ENCODE measurements around the gene CHD6.

CHD6 gene

GRCh38 chr20:41454250-41454649 is 163.9 kb downstream of the CHD6 start:
- POLR2A ChIA-PET = no interaction called here
- Histone ChIP-seq H3K36me3 (ENCODE audit: control insufficient read depth in 2 of 2, insufficient read depth in 1 of 2, low read length in 2 of 2) (peaks cover 4 to 92% of the 10 kb centered on the region in 2 experiments; a peak in 2 of 3 replicates), H3K4me3 (ENCODE audit: low read depth, low read length) (no peak overlapping the region), H3K4me1 (ENCODE audit: control insufficient read depth, insufficient read depth, low read length) (no peaks in the 10 kb centered on the region), H3K27ac (ENCODE audit: extremely low read depth, low read depth, low read length) (no peak overlapping the region), H3K9me3 (ENCODE audit: control insufficient read depth, insufficient read depth, low read depth, low read length) (no peaks in the 10 kb centered on the region)
- CTCF ChIA-PET = no interaction called here
- TF ChIP-seq PRDM10 (tag by site-specific recombination; IDR thresholded peaks at IDR 0.05) (no peak), ZNF341 (tag by site-specific recombination; IDR thresholded peaks at IDR 0.05; ENCODE audit: low read depth) (no peak), ZSCAN16 (tag by site-specific recombination; IDR thresholded peaks at IDR 0.05) (no peak), BCL11A (tag by site-specific recombination; IDR thresholded peaks at IDR 0.05; ENCODE audit: low read depth) (no peak), ZSCAN18 (tag by site-specific recombination; IDR thresholded peaks at IDR 0.05) (no peak), ZNF621 (tag by site-specific recombination; IDR thresholded peaks at IDR 0.05) (no peak), ZNF174 (tag by site-specific recombination; IDR thresholded peaks at IDR 0.05) (no peak), FEZF1 (tag by site-specific recombination; IDR thresholded peaks at IDR 0.05) (no peak), ZNF121 (tag by site-specific recombination; IDR thresholded peaks at IDR 0.05) (no peak), ZNF707 (tag by site-specific recombination; IDR thresholded peaks at IDR 0.05) (no peak), ZNF510 (tag by site-specific recombination; IDR thresholded peaks at IDR 0.05; ENCODE audit: insufficient replicate concordance) (no peak), ZBTB20 (tag by site-specific recombination; IDR thresholded peaks at IDR 0.05) (no peak), MZF1 (tag by site-specific recombination; IDR thresholded peaks at IDR 0.05; ENCODE audit: borderline replicate concordance) (no peak), ZBTB17 (tag by site-specific recombination; IDR thresholded peaks at IDR 0.05) (no peak), ZNF521 (tag by site-specific recombination; IDR thresholded peaks at IDR 0.05) (no peak), ZNF157 (tag by site-specific recombination; IDR thresholded peaks at IDR 0.05) (no peak)
- TF ChIP-seq, protein P1, sequence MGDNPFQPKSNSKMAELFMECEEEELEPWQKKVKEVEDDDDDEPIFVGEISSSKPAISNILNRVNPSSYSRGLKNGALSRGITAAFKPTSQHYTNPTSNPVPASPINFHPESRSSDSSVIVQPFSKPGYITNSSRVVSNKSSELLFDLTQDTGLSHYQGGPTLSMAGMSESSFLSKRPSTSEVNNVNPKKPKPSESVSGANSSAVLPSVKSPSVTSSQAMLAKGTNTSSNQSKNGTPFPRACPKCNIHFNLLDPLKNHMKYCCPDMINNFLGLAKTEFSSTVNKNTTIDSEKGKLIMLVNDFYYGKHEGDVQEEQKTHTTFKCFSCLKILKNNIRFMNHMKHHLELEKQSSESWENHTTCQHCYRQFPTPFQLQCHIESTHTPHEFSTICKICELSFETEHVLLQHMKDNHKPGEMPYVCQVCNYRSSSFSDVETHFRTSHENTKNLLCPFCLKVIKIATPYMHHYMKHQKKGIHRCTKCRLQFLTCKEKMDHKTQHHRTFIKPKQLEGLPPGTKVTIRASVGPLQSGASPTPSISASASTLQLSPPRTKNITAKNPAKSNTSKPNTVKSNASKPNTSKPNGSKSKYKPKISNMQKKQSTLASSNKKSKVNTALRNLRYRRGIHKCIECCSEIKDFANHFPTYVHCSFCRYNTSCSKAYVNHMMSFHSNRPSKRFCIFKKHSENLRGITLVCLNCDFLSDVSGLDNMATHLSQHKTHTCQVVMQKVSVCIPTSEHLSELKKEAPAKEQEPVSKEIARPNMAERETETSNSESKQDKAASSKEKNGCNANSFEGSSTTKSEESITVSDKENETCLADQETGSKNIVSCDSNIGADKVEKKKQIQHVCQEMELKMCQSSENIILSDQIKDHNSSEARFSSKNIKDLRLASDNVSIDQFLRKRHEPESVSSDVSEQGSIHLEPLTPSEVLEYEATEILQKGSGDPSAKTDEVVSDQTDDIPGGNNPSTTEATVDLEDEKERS (tag by site-specific recombination; IDR thresholded peaks at IDR 0.05) = no peak
